ENCODE results near the gene DSC3.

The DSC3 gene

DNA sequence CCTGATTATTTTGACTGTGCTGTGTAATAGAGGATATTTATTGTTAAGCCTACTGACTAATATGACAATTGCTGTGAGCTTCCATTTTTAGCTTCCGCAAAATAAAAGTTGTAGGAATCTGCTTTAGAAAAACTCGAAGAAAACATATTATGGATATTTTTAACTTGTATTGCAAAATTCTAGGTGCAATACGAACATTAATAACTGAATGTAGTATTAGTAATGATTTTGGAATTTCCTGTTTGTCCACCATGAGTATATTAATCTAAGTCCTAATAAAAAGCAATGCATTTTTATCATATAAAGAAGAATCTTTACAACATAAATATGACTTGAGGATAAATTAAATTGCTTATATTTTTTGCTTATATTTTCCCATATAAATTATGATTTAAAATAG, 2.4 kb upstream of the DSC3 start:
- TF ChIP-seq, protein P1, sequence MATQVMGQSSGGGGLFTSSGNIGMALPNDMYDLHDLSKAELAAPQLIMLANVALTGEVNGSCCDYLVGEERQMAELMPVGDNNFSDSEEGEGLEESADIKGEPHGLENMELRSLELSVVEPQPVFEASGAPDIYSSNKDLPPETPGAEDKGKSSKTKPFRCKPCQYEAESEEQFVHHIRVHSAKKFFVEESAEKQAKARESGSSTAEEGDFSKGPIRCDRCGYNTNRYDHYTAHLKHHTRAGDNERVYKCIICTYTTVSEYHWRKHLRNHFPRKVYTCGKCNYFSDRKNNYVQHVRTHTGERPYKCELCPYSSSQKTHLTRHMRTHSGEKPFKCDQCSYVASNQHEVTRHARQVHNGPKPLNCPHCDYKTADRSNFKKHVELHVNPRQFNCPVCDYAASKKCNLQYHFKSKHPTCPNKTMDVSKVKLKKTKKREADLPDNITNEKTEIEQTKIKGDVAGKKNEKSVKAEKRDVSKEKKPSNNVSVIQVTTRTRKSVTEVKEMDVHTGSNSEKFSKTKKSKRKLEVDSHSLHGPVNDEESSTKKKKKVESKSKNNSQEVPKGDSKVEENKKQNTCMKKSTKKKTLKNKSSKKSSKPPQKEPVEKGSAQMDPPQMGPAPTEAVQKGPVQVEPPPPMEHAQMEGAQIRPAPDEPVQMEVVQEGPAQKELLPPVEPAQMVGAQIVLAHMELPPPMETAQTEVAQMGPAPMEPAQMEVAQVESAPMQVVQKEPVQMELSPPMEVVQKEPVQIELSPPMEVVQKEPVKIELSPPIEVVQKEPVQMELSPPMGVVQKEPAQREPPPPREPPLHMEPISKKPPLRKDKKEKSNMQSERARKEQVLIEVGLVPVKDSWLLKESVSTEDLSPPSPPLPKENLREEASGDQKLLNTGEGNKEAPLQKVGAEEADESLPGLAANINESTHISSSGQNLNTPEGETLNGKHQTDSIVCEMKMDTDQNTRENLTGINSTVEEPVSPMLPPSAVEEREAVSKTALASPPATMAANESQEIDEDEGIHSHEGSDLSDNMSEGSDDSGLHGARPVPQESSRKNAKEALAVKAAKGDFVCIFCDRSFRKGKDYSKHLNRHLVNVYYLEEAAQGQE (IDR thresholded peaks at IDR 0.05; ENCODE audit: insufficient read depth in 1 of 2, low read depth in 2 of 2, low read length in 2 of 2) = no peak
- no peak for TF ChIP-seq SIN3A (IDR thresholded peaks at IDR 0.05; ENCODE audit: borderline replicate concordance, insufficient read depth, low read length)
- no peak for TF ChIP-seq POLR2AphosphoS5 (IDR thresholded peaks at IDR 0.05; ENCODE audit: low read depth, low read length)
- no peak for TF ChIP-seq TAF1 (IDR thresholded peaks at IDR 0.05; ENCODE audit: borderline replicate concordance, insufficient read depth, low read length)

DNA sequence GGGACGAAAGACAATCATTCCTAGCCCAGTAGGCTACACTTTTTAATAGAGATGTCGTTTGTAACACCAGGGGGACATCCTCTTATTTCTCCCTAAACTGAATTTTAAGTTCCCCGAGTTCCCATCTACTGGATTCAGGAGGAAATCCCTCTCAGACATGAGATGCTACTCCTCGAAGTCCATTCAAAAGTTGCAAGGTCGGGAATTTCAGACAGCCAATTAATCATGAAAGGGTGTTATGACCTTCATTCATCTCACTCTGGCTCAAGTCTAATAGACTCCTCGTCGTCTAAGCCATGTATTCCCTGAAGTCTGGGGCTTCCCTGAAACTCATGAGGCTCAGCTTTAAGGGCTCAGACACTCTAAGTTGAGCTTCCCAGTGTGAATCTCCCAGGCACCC, 1.2 kb upstream of the DSC3 start:
- TF ChIP-seq TAF1 (IDR thresholded peaks at IDR 0.05; ENCODE audit: borderline replicate concordance, insufficient read depth, low read length) (no peak), SIN3A (IDR thresholded peaks at IDR 0.05; ENCODE audit: borderline replicate concordance, insufficient read depth, low read length) (no peak), POLR2AphosphoS5 (IDR thresholded peaks at IDR 0.05; ENCODE audit: low read depth, low read length) (no peak)

DNA sequence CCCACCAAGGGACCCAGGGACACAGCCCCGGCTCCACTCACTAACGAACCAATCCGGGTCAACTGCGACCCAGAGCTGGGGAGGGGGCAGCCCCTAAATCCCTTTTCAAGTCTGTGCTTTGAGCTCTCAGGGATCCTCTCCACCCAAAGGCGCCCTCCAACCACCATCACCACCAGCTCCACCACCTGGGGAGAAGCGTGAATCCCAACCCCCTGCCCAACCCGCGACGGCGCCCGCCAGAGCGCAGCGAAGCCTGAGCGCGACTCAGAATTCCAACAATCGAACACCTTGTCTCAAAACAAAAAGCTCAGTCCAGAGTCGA, 497 bp downstream of the DSC3 start:
- TF ChIP-seq POLR2AphosphoS5 (IDR thresholded peaks at IDR 0.05; ENCODE audit: low read depth, low read length) (no peak), TAF1 (IDR thresholded peaks at IDR 0.05; ENCODE audit: borderline replicate concordance, insufficient read depth, low read length) (no peak), SIN3A (IDR thresholded peaks at IDR 0.05; ENCODE audit: borderline replicate concordance, insufficient read depth, low read length) (no peak), FOXP2 (optimal IDR thresholded peaks at IDR 0.05; ENCODE audit: borderline replicate concordance, extremely low read depth, extremely low read length, insufficient read depth) (no peak)
- TF ChIP-seq, protein P1 (IDR thresholded peaks at IDR 0.05; ENCODE audit: insufficient read depth in 1 of 2, low read depth in 2 of 2, low read length in 2 of 2) = no peak

DNA sequence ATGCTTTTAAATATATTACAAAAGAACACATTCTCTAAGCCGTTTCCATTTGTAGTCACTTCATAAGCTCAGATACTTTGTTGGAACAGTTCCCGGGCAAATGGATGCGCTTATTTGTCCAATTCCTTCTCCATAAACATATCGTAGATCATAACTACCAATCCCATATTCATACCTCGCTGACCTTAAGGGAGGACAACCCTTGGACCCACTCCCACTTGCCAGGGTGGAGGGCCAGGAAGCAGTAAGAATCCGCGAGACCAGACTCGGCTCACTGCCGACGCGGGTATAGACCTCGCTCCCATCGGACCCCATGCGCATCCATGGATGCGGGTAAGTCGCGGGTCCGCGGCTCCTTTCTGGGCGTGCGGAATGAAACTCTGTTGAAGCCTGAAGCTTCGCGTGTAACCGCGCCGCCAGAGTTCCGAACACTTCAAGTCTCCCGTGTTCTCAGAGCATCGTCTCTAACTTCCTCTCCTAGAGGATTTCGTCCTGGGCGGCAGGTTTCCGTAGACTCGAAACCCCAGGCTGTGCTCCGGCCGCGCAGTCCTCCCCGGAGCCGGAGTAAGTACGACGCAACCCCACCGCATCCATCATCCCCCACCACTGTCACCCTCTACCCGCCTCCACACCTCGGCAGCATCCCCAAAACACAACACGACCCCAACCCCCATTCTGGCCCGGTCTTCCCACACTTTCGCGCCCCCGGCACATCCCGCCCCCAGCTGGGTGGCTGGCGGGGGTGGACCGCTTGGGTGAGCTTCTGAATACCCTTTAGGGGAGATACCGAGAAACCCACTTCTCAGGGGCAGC, 1.1 kb downstream of the DSC3 start:
- TF ChIP-seq SIN3A (IDR thresholded peaks at IDR 0.05; ENCODE audit: borderline replicate concordance, insufficient read depth, low read length) = no peak
- TF ChIP-seq, protein P1 (IDR thresholded peaks at IDR 0.05; ENCODE audit: insufficient read depth in 1 of 2, low read depth in 2 of 2, low read length in 2 of 2) = no peak
- TF ChIP-seq POLR2AphosphoS5 (IDR thresholded peaks at IDR 0.05; ENCODE audit: low read depth, low read length) = no peak
- no peak for TF ChIP-seq FOXP2 (optimal IDR thresholded peaks at IDR 0.05; ENCODE audit: borderline replicate concordance, extremely low read depth, extremely low read length, insufficient read depth)
- TF ChIP-seq TAF1 (IDR thresholded peaks at IDR 0.05; ENCODE audit: borderline replicate concordance, insufficient read depth, low read length) = no peak

DNA sequence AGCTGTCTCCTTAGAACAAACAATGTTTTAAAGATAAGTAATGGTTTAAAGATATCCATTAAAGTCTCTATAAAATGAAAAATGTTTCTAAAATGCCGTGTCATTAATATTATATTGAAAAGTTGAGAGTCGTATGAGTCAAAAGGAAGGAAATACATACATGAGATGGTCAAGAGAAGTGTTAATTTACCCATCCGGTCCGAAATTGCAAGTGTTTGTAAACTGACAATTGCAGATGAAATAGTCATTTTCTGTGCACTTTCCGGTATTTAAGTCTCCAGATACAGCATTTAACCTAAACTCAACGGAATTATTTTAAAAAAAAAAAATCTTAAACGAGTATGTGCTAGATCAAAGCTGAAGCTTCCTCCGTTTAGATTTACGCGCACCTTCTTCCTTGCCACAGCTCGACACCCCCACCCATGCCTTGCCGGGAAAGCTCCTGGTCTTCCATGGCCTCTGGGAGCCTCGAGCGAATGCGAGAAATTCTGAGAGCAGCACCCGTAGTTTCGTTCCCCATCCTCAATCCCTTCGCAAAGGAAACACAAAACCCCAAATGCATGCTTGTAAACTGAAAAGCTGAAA, 1.8 kb downstream of the DSC3 start:
- TF ChIP-seq, protein P1 (IDR thresholded peaks at IDR 0.05; ENCODE audit: insufficient read depth in 1 of 2, low read depth in 2 of 2, low read length in 2 of 2) = no peak
- no peak for TF ChIP-seq TAF1 (IDR thresholded peaks at IDR 0.05; ENCODE audit: borderline replicate concordance, insufficient read depth, low read length)
- no peak for TF ChIP-seq FOXP2 (optimal IDR thresholded peaks at IDR 0.05; ENCODE audit: borderline replicate concordance, extremely low read depth, extremely low read length, insufficient read depth)
- TF ChIP-seq SIN3A (IDR thresholded peaks at IDR 0.05; ENCODE audit: borderline replicate concordance, insufficient read depth, low read length) = no peak
- TF ChIP-seq POLR2AphosphoS5 (IDR thresholded peaks at IDR 0.05; ENCODE audit: low read depth, low read length) = no peak

Data from PFSK-1 (cell line).